GM10847 (cell line): Measurements from ENCODE around the gene PTPRM.

Experiments
- POLR2A ChIP-seq: IDR thresholded peaks from 2 replicates; pipeline ENCODE4 v1.6.1; 2011; ENCODE audit not compliant: insufficient read length; ENCODE audit errors: extremely low read depth

Gene PTPRM

DNA sequence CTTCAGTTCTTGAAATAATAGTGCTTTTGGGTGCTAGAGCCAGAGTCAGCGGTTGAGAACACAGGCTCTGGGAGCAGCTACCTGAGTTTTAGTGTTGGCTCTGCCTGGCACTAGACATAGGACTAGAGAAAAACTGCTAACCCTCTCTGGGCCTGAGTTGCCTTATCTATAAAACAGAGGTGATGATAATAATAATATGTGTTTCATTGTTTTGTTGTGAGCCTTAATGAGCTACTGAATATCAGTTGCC is 391.7 kb downstream of the PTPRM start:
- no peak for TF ChIP-seq POLR2A

DNA sequence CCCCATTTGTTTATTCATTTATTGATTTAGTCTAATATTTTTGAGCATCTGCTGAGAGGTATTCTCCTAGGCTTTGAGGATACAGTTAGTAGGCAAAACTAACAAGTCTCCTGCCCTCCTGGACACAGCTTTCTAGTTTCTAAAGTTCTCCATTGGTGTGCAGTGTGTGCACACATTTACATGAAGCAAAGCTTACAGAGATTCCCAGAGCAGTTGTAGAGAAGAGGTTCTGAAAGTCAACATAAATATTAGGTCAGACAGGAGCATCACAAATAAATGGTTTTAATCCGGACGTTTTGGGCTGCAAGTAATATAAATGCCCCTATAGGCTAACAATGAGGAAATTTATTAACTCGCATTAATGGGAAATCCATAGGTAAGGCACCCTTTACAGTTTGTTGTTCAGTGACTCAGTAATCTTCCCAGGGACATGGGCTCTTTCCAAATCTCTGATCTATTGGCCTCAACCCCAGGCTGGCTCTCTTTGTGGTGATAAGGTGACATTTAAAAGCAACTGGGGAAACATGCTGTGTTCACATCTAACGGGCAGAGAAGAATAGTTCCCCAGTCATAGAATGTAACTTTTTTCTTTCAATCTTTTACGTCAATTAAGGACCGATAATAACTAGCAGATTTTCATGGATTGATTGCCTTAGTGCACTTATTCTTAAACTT is 407.2 kb downstream of the PTPRM start:
- no peak for TF ChIP-seq POLR2A

DNA sequence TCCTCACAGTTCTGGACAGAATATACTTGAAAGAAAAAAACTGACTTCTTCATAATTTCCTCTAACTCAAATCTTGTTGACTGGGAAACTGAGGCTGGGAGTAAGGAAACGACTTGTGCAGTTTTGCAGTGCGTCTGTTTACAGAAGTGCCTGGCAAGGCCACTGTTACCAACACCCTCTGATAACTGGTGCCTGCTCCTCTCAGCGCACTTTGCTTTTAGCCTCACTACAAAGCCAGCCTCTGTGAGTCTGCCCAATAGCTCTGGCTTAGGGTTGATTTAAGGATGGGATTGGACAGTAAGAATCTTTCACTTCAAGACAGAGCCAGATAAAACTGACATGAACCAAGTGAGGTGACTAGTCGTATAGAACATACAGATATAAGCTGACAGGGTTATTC is 410.8 kb downstream of the PTPRM start:
- no peak for TF ChIP-seq POLR2A

DNA sequence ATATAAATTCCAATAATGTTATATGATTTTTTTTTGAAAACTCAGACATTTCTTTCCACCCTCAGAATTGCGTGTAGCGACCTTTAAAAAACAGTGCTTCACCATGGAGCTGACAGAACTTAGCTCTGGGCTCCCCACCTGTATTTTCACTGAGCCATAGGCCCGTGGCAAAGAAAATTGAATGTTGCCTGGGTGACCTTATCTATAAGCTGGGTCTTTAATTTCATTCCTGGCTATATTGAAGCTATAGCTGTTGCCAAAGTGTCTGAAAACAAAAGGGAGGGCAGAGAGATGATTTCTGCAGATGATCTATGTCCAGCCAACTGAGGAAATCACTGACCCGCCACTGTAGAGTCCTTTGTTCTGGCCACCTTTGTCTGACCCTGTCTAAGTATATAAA is 411.7 kb downstream of the PTPRM start:
- no peak for TF ChIP-seq POLR2A

DNA sequence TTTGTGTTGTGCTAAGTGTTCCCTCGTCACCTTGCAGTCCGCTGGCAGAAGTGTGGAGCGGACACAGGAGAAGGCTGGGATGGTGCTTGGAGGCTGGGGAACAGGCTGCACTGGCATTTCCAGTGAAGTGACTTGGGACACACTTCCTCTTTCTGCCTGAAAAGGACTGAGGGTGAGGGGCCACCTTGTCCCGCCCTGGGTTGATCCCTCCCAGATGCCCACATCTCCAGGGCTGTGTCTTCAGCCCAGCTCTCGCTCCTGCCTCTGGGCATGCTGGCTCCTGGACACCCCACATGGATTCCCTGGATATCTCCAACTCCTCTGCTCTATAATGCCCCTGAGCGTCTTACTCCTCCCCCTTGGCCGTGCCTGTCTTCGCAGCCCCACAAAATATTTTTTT is 412.6 kb downstream of the PTPRM start:
- no peak for TF ChIP-seq POLR2A

DNA sequence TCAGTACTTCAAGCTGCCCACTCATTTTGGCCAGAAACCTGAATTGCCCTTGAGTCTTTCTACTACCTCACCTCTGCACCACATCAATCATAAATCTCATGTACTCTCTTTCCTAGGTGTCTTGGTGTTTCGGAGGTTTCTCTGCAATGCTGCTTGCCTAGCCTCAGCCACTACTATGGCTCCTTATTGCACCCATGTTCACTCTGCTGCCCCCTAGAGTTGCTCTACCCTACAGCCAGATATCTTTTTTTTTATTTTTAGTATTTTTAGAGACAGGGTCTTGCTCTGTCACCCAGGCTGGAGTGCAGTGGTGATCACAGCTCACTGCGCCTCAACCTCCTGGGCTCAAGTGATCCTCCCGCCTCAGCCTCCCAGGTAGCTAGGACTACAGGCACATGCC is 413.0 kb downstream of the PTPRM start:
- no peak for TF ChIP-seq POLR2A

DNA sequence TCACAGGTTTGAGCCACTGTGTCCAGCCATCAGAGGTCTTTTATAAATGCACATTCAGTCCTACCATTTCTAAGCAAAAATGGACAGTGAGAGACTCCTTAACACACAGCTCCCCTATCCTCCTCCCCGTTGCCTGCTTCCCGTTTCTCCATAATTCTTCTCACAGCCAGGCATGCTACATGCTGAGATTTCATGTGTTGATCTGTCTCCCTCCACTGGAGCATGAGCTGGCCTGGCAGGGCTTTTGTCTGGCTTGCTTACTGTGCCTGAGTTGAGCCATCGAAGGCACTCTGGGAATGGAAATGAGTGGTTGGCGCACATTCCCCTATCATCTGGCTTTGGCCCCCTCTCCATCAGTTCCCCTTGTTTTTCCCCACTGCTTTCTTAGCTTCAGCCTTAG is 413.5 kb downstream of the PTPRM start:
- TF ChIP-seq POLR2A = no peak

DNA sequence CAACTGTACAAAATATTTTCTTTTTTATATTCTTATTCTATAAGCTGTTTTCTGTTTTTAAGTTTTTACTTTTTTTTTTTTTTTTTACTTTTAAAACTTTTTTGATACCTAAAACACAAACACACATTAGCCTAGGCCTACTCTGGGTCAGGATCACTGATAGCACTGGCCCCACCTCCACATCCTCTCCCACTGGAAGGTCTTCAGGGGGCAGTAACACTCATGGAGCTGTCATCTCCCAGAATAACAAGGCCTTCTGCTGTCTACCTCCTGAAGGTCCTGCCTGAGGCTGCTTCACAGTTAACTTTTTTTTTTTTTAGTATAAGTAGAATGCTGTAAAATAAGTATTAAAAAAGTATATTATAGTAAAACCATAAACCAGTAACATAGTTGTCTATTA is 415.1 kb downstream of the PTPRM start:
- no peak for TF ChIP-seq POLR2A

DNA sequence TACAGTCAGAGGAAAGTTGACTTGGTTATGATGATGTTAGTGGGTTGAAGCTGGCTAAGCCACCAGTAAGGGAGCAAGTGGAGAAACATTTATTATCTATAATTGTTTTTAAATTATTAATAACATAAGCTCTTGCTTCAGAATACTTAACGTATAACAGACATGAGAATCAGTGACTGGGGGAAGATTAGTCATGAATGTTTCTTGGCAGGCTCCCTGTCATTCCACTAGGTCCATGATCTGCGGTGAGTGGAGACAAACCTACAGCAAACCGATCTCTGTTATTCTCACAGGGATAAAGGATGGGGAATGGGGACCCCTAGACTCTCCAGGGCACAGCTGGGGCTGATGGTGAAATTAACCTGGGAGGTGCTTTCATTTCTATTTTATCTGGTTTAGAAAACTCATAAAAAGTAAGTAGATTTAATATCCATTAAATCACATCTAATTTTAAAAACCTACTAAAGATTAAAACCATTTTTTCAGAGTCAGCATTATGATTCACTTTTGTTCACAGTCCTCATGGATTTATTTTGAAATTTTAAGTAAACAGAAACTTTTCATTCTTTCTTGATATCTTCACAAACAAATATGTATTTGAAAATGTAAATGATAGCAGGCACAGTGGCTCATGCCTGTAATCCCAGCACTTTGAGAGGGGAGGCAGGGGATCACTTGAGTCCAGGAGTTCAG is 420.3 kb downstream of the PTPRM start:
- TF ChIP-seq POLR2A = no peak

DNA sequence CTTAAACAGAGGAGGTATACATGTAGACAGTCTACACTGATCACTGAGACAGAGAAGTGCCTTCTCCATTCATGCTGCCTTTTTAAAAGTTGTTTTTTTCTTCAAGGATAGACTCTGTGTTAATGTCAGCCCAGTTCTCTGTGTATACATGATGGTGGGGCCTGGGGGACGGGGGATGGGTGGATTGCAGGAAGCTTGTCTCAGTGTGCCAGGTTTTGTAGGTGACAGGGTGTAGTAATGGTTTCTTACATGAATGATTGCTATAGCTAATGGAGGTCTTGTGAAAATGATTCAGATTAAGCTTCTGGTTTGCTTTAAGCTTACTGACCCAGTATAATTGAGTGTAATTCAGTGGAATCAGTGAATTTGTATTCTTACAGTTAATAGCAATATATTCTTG is 423.6 kb downstream of the PTPRM start:
- TF ChIP-seq POLR2A = no peak

DNA sequence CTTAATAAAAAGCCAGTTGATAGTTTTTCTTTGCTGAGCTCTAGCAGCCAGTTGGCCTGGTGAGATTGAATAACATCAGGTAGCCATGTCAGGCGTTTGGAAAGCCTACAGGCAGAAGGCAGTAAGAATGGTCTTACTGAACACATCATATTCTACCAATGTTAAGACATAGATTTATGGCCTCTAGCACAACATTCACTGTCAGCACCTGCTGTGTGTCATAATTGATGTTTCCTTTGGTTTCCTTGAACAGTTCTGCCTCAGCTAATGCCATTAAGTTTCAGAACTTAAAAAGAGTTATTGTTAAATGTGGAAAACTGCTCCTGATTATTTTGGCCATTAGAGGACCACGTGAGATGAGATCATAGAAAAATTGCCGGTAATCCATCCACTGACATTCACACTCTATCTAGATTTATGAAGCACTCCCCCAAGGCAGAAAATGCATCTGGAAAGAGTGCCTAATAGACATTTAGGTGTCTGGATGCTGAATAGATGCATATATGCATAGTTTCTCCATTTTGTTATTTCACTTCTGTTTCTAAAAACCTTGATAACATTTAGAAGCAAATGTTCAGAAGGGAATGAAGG is 434.7 kb downstream of the PTPRM start:
- no peak for TF ChIP-seq POLR2A

DNA sequence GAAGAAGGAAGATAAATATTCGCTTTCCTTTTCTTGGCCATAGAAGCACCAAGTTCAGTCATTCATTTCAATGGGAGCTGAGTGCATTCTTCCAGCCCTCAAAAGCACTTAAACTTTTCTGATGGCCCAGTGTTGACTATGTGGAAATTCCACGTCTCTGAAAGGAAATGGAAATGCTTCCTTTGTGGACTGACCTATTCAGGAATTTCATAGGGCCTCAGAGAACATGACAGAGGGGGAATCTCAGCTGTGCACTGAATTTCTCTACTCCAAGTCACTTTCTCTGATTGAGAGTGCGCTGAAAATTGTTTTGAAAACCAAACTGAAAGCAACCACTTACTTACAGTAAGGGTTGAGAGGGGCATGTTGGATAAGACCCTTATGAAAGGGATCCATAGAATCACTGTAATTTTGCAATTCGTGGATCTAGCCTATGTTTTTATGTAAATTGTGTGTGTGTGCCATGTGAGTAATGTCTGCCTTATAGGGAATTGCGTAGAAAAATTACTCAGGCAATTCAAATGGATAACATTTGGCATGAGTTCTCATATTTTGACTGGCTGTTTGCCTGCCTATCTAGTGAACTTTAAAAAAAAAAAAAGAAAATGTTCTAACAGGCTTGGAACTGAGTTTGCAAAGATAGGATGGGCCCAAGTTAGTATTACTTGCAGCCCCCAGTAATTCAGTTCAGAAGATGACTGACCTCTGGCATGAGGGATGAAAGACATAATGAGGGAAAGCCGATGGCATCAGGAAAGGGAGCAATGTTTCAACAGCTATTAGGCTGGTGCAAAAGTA is 437.0 kb downstream of the PTPRM start:
- TF ChIP-seq POLR2A = no peak

DNA sequence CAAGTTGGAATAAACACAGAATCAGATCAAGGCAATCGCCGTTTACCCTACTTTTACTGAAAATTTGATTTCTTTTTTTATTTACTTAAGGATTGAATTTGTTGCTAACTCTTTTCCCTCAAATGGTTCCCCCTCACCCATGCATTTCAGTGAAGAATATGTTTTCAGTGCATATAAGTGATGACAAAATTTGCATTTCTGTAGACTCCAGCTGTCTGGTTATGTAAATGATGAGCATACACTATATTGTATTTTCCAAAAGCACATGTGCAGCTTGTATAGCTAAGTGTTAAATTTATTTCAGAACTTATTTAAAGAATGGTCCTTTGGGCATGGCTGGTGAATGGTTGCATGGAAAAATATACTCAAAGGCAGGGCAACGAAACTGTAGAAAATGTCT is 437.7 kb downstream of the PTPRM start:
- TF ChIP-seq POLR2A = no peak

DNA sequence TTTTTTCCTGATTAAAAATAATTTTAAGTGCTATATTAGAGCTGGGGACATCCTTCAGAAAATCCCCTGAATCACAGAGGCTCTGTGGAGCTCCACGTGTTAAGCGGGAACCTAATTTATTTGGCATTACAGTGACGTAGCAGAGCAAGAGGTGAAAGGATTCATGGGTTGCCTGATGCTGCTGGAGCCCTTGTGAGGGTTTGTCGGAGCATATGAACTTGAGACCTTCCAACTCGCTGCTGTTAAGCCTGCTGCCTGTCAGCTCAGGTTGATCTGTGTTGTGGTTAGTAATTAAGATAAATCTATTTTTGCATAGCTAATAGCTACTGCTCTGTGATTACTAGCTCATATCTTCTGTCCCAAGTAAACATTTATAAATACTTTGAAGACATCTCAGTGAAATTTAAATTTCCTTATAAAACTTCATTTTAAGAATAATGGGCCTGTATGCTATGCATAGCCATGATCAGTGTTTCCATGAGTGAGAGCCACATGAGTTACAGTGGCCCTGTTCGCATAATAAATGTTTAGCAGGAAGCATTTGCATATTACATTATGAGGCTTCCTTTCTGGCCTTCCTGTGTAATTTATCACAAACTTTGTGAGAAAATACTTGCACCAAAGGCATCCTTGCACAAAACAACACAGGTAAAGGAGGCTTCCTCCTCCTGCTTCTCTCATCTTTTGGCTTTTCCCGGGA is 438.9 kb downstream of the PTPRM start:
- no peak for TF ChIP-seq POLR2A

DNA sequence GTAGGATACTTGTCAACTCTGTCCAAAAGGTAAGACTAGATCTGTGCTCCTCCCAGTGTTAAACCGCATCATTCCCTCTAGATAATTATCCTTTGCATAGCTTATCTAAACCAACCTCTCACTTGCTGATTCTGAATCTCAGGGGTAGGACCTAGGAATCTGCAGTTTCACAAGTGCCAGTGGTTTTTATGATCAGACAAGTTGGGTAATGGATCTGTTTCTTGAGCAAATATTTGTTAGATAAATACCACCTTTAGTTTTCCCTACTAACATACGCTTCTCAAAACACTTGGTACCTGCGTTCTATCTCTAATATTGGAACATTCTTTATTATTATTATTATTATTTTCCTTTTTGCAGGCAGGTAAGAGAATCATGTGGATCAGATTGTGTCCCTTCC is 439.9 kb downstream of the PTPRM start:
- TF ChIP-seq POLR2A = no peak
